ENCODE data around the gene STN1.

The STN1 gene

GRCh38 chr10:103918053-103918846 is at the start of gene STN1:
Gene STN1 (minus strand): TSS chr10:103918184. CDS start chr10:103917594, 590 bp downstream.
- Histone ChIP-seq H3K4me3 (ENCODE audit: low read depth, low read length) (peak within 1 kb of the TSS; percentile 81), H3K9ac (ENCODE audit: low read depth, low read length) (peak within 1 kb of the TSS; percentile 67), H3K9me3 (ENCODE audit: control insufficient read depth, insufficient read depth, low read length) (peaks cover 6% of the 10 kb centered on the region), H3K4me1 (ENCODE audit: control insufficient read depth, insufficient read depth, low read length) (peaks cover 20% of the 10 kb centered on the region), H3K36me3 (ENCODE audit: control insufficient read depth, insufficient read depth, low read length) (no peaks in the 10 kb centered on the region), H3K27me3 (ENCODE audit: control insufficient read depth, insufficient read depth, low read length) (no peaks in the 10 kb centered on the region)

- peak overlapping the region; percentile 92 for H3K4me3 ChIP-seq (ENCODE audit: low read depth, low read length)
- H3K4me1 ChIP-seq (ENCODE audit: control insufficient read depth, insufficient read depth, low read length) = peaks cover 9% of the 10 kb centered on the region
- peak overlapping the region; percentile 55 for H3K9ac ChIP-seq (ENCODE audit: low read depth, low read length)
- H3K36me3 ChIP-seq (ENCODE audit: control insufficient read depth, insufficient read depth, low read length) = no peaks in the 10 kb centered on the region
- H3K27me3 ChIP-seq (ENCODE audit: control insufficient read depth, insufficient read depth, low read length) = peaks cover 3% of the 10 kb centered on the region
- H3K9me3 ChIP-seq (ENCODE audit: control insufficient read depth, insufficient read depth, low read length) = no peaks in the 10 kb centered on the region
Observed at GRCh38 chr10:103967448-103968071, 49.6 kb upstream of the STN1 start.

- H3K36me3 ChIP-seq (ENCODE audit: control insufficient read depth, insufficient read depth, low read length) = no peaks in the 10 kb centered on the region
- H3K9me3 ChIP-seq (ENCODE audit: control insufficient read depth, insufficient read depth, low read length) = no peaks in the 10 kb centered on the region
- peaks cover 9% of the 10 kb centered on the region for H3K4me1 ChIP-seq (ENCODE audit: control insufficient read depth, insufficient read depth, low read length)
- peaks cover 3% of the 10 kb centered on the region for H3K27me3 ChIP-seq (ENCODE audit: control insufficient read depth, insufficient read depth, low read length)
- H3K4me3 ChIP-seq (ENCODE audit: low read depth, low read length) = peak within 1 kb of the TSS; percentile 92
- H3K9ac ChIP-seq (ENCODE audit: low read depth, low read length) = peak within 1 kb of the TSS; percentile 73
Observed at GRCh38 chr10:103966671-103967447, 48.9 kb upstream of the STN1 start, which contains the start of gene SLK. Gene SLK (plus strand): TSS chr10:103967140. CDS start chr10:103967746, 606 bp downstream.

GRCh38 chr10:103960103-103960502 is 42.1 kb upstream of the STN1 start:
- Histone ChIP-seq H3K36me3 (ENCODE audit: control insufficient read depth, insufficient read depth, low read length) (no peaks in the 10 kb centered on the region), H3K27me3 (ENCODE audit: control insufficient read depth, insufficient read depth, low read length) (no peaks in the 10 kb centered on the region), H3K4me3 (ENCODE audit: low read depth, low read length) (no peak overlapping the region)

GRCh38 chr10:103958996-103959395 is 41.0 kb upstream of the STN1 start:
- H3K9me3 ChIP-seq (ENCODE audit: control insufficient read depth, insufficient read depth, low read length) = no peaks in the 10 kb centered on the region
- H3K4me1 ChIP-seq (ENCODE audit: control insufficient read depth, insufficient read depth, low read length) = no peaks in the 10 kb centered on the region
- no peak overlapping the region for H3K9ac ChIP-seq (ENCODE audit: low read depth, low read length)
- no peaks in the 10 kb centered on the region for H3K27me3 ChIP-seq (ENCODE audit: control insufficient read depth, insufficient read depth, low read length)
- no peaks in the 10 kb centered on the region for H3K36me3 ChIP-seq (ENCODE audit: control insufficient read depth, insufficient read depth, low read length)
- no peak overlapping the region for H3K4me3 ChIP-seq (ENCODE audit: low read depth, low read length)

More at GRCh38 chr10:103960103-103960502, 42.1 kb upstream of the STN1 start:
- Histone ChIP-seq H3K9ac (ENCODE audit: low read depth, low read length) (no peak overlapping the region), H3K9me3 (ENCODE audit: control insufficient read depth, insufficient read depth, low read length) (no peaks in the 10 kb centered on the region), H3K4me1 (ENCODE audit: control insufficient read depth, insufficient read depth, low read length) (no peaks in the 10 kb centered on the region)

GRCh38 chr10:103954543-103954942 is 36.6 kb upstream of the STN1 start:
- H3K27me3 ChIP-seq (ENCODE audit: control insufficient read depth, insufficient read depth, low read length) = no peaks in the 10 kb centered on the region
- no peaks in the 10 kb centered on the region for H3K36me3 ChIP-seq (ENCODE audit: control insufficient read depth, insufficient read depth, low read length)
- H3K9ac ChIP-seq (ENCODE audit: low read depth, low read length) = no peak overlapping the region
- H3K4me3 ChIP-seq (ENCODE audit: low read depth, low read length) = no peak overlapping the region
- no peaks in the 10 kb centered on the region for H3K4me1 ChIP-seq (ENCODE audit: control insufficient read depth, insufficient read depth, low read length)
- no peaks in the 10 kb centered on the region for H3K9me3 ChIP-seq (ENCODE audit: control insufficient read depth, insufficient read depth, low read length)

GRCh38 chr10:103951942-103952341 is 34.0 kb upstream of the STN1 start:
- Histone ChIP-seq H3K9ac (ENCODE audit: low read depth, low read length) (no peak overlapping the region), H3K4me1 (ENCODE audit: control insufficient read depth, insufficient read depth, low read length) (no peaks in the 10 kb centered on the region), H3K4me3 (ENCODE audit: low read depth, low read length) (no peak overlapping the region), H3K9me3 (ENCODE audit: control insufficient read depth, insufficient read depth, low read length) (no peaks in the 10 kb centered on the region), H3K36me3 (ENCODE audit: control insufficient read depth, insufficient read depth, low read length) (no peaks in the 10 kb centered on the region), H3K27me3 (ENCODE audit: control insufficient read depth, insufficient read depth, low read length) (no peaks in the 10 kb centered on the region)

GRCh38 chr10:103951183-103951582 is 33.2 kb upstream of the STN1 start:
- H3K4me3 ChIP-seq (ENCODE audit: low read depth, low read length) = no peak overlapping the region
- no peaks in the 10 kb centered on the region for H3K36me3 ChIP-seq (ENCODE audit: control insufficient read depth, insufficient read depth, low read length)
- no peak overlapping the region for H3K9ac ChIP-seq (ENCODE audit: low read depth, low read length)
- no peaks in the 10 kb centered on the region for H3K4me1 ChIP-seq (ENCODE audit: control insufficient read depth, insufficient read depth, low read length)
- no peaks in the 10 kb centered on the region for H3K27me3 ChIP-seq (ENCODE audit: control insufficient read depth, insufficient read depth, low read length)
- H3K9me3 ChIP-seq (ENCODE audit: control insufficient read depth, insufficient read depth, low read length) = no peaks in the 10 kb centered on the region

- Histone ChIP-seq H3K9ac (ENCODE audit: low read depth, low read length) (no peak overlapping the region), H3K4me3 (ENCODE audit: low read depth, low read length) (no peak overlapping the region), H3K4me1 (ENCODE audit: control insufficient read depth, insufficient read depth, low read length) (no peaks in the 10 kb centered on the region), H3K36me3 (ENCODE audit: control insufficient read depth, insufficient read depth, low read length) (no peaks in the 10 kb centered on the region), H3K9me3 (ENCODE audit: control insufficient read depth, insufficient read depth, low read length) (no peaks in the 10 kb centered on the region), H3K27me3 (ENCODE audit: control insufficient read depth, insufficient read depth, low read length) (no peaks in the 10 kb centered on the region)
Observed at GRCh38 chr10:103949728-103950127, 31.7 kb upstream of the STN1 start.

GRCh38 chr10:103947799-103948516 is 30.0 kb upstream of the STN1 start:
- Histone ChIP-seq H3K27me3 (ENCODE audit: control insufficient read depth, insufficient read depth, low read length) (no peaks in the 10 kb centered on the region), H3K4me3 (ENCODE audit: low read depth, low read length) (no peak overlapping the region), H3K9me3 (ENCODE audit: control insufficient read depth, insufficient read depth, low read length) (no peaks in the 10 kb centered on the region), H3K4me1 (ENCODE audit: control insufficient read depth, insufficient read depth, low read length) (no peaks in the 10 kb centered on the region), H3K9ac (ENCODE audit: low read depth, low read length) (no peak overlapping the region), H3K36me3 (ENCODE audit: control insufficient read depth, insufficient read depth, low read length) (no peaks in the 10 kb centered on the region)

GRCh38 chr10:103942866-103943265 is 24.9 kb upstream of the STN1 start:
- Histone ChIP-seq H3K36me3 (ENCODE audit: control insufficient read depth, insufficient read depth, low read length) (no peaks in the 10 kb centered on the region), H3K9ac (ENCODE audit: low read depth, low read length) (no peak overlapping the region), H3K27me3 (ENCODE audit: control insufficient read depth, insufficient read depth, low read length) (no peaks in the 10 kb centered on the region), H3K4me1 (ENCODE audit: control insufficient read depth, insufficient read depth, low read length) (no peaks in the 10 kb centered on the region), H3K4me3 (ENCODE audit: low read depth, low read length) (no peak overlapping the region), H3K9me3 (ENCODE audit: control insufficient read depth, insufficient read depth, low read length) (no peaks in the 10 kb centered on the region)
